Activated CD8-positive, alpha-beta T cell treated with anti-CD3 and anti-CD28 coated beads for 36 hours (primary cell): ENCODE results near the gene TRIM69. TPM values are rescaled to one million over a fixed set of nuclear protein-coding genes. Genes with fewer than 3 reads are reported as not detected.
"Not testable (repeated sequence)": the region's sequence is repeated elsewhere in the genome, so short reads cannot be mapped to it uniquely, and the experiment has no call there.

Experiments
- ATAC-seq: fragments of 200-7000 bp; cut with Tn5 transposase; one replicate; pipeline ENCODE4 v1.10.0; 2021; ENCODE audit warnings: mild to moderate bottlenecking, moderate library complexity
- CTCF ChIA-PET: fragments of 350-600 bp; sonication (Branson Sonifier 250); formaldehyde crosslinking; loops from one replicate; lab custom pipeline; 2021; ENCODE audit warnings: antibody characterized with exemption; lab: Charles Lee
- POLR2A ChIA-PET: fragments of 350-600 bp; sonication (Branson Sonifier 250); formaldehyde crosslinking; loops from one replicate; lab custom pipeline; 2021; ENCODE audit warnings: antibody characterized with exemption; lab: Charles Lee
- DNase-seq: peaks from one replicate; pipeline ENCODE4 v3.0.0-alpha.2; 2020
- H3K27ac Mint-ChIP-seq: one replicate; pipeline ENCODE4 v1.8.0; 2021; ENCODE audit warnings: mild to moderate bottlenecking, mixed read lengths
- H3K27me3 Mint-ChIP-seq: one replicate; pipeline ENCODE4 v1.8.0; 2021; ENCODE audit warnings: mixed read lengths
- H3K36me3 Mint-ChIP-seq: one replicate; pipeline ENCODE4 v1.8.0; 2021; ENCODE audit warnings: low read depth, mixed read lengths
- H3K4me1 Mint-ChIP-seq: one replicate; pipeline ENCODE4 v1.8.0; 2021; ENCODE audit warnings: low read depth, mixed read lengths
- H3K4me3 Mint-ChIP-seq: one replicate; pipeline ENCODE4 v1.8.0; 2021; ENCODE audit warnings: mild to moderate bottlenecking, moderate library complexity, mixed read lengths
- H3K9me3 Mint-ChIP-seq: one replicate; pipeline ENCODE4 v1.8.0; 2021; ENCODE audit warnings: mixed read lengths
- intact Hi-C: fragments of 100-400 bp; cut with micrococcal nuclease; formaldehyde crosslinking; loops from one replicate; pipeline ENCODE4 v1.10.0; 2022
- total RNA-seq, 2 experiments: library from RNA; stranded (reverse); gene quantifications; one replicate each; pipeline ENCODE4 v1.2.3, GENCODE V29; 2021
- TF ChIP-seq, protein P1 (sequence below): fragments of 200-600 bp; IDR thresholded peaks from one replicate; pipeline ENCODE4 v1.8.0; 2022; ENCODE audit warnings: antibody characterized with exemption, mild to moderate bottlenecking

The TRIM69 gene, protein sequence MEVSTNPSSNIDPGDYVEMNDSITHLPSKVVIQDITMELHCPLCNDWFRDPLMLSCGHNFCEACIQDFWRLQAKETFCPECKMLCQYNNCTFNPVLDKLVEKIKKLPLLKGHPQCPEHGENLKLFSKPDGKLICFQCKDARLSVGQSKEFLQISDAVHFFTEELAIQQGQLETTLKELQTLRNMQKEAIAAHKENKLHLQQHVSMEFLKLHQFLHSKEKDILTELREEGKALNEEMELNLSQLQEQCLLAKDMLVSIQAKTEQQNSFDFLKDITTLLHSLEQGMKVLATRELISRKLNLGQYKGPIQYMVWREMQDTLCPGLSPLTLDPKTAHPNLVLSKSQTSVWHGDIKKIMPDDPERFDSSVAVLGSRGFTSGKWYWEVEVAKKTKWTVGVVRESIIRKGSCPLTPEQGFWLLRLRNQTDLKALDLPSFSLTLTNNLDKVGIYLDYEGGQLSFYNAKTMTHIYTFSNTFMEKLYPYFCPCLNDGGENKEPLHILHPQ
- total RNA-seq, result 10 to 100 TPM; 59.8 to 63.5 TPM

DNA sequence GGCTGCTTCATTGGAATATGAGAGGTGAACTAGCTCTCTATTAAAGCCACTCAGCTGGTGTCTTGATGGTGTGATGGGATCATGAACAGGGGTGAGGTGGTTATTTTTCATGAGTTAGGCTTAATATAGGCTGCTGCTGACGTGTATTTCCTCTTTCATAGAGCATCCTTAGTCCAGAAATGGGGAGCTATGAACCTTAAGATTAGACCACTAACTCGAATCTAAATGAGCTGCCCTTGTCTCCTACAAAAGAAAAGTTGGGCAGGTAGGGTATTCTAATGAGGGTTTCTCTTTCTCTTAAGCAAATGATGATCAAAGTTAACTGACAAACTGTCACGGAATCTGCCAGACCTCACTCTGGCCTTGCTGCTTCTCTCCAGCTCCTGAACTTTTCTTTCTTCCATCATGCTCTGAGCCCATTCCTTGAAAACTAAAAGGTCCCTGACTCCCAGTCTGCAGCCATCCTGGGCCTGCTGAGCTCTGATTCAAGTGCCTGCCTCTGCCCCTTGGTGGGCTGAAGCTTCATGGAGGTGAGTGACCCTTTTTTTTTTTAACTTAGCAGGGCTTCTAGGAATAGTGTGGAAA lies at the start of gene TRIM69:
Gene TRIM69 (plus strand): TSS at position 348 of the 585 bp plus-strand sequence. CDS start 177 bp downstream, at position 525.
- peak within 1 kb of the TSS; percentile 100 for H3K27ac Mint-ChIP-seq
- TF ChIP-seq, protein P1, sequence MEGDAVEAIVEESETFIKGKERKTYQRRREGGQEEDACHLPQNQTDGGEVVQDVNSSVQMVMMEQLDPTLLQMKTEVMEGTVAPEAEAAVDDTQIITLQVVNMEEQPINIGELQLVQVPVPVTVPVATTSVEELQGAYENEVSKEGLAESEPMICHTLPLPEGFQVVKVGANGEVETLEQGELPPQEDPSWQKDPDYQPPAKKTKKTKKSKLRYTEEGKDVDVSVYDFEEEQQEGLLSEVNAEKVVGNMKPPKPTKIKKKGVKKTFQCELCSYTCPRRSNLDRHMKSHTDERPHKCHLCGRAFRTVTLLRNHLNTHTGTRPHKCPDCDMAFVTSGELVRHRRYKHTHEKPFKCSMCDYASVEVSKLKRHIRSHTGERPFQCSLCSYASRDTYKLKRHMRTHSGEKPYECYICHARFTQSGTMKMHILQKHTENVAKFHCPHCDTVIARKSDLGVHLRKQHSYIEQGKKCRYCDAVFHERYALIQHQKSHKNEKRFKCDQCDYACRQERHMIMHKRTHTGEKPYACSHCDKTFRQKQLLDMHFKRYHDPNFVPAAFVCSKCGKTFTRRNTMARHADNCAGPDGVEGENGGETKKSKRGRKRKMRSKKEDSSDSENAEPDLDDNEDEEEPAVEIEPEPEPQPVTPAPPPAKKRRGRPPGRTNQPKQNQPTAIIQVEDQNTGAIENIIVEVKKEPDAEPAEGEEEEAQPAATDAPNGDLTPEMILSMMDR, result no peak
- DNase-seq, result no peak
- no peaks in the 10 kb centered on the region for H3K27me3 Mint-ChIP-seq
- ChIA-PET CTCF (interaction anchor here (0.7 to 16.4 kb wide), 19 partner anchors 8 to 191 kb away, joined by 3 to 333 read pairs (median 7); partner anchors contain the start of genes B2M, PATL2 and SPG11), POLR2A (interaction anchor here (0.8 to 37.9 kb wide), 5 partner anchors 9 to 139 kb away, joined by 3 to 1862 read pairs (median 4); partner anchors contain the start of genes B2M, PATL2 and SPG11)
- H3K4me1 Mint-ChIP-seq, result peaks cover 67% of the 10 kb centered on the region
- peaks cover 32% of the 10 kb centered on the region for H3K36me3 Mint-ChIP-seq
- no peaks in the 10 kb centered on the region for H3K9me3 Mint-ChIP-seq
- H3K4me3 Mint-ChIP-seq, result peak within 1 kb of the TSS; percentile 80
- ATAC-seq, result peak; percentile 35
- intact Hi-C loops, result loop anchor here (5.0 kb wide), 2 partner anchors 144 to 159 kb away; no protein-coding TSS in a partner anchor

DNA sequence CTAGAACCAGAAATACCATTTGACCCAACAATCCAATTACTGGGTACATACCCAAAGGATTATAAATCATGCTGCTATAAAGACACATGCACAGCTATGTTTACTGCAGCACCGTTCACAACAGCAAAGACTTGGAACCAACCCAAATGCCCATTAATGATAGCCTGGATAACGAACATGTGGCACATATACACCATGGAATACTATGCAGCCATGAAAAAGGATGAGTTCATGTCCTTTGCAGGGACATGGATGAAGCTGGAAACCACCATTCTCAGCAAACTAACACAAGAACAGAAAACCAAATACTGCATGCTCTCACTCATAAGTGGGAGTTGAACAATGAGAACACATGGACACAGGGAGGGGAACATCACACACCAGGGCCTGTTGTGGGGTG lies 47.0 kb upstream of the TRIM69 start:
- peaks cover 44% of the 10 kb centered on the region for H3K4me1 Mint-ChIP-seq
- DNase-seq, intact Hi-C loops, H3K27me3 Mint-ChIP-seq, H3K4me3 Mint-ChIP-seq, ATAC-seq: not testable (repeated sequence)
- peaks cover 27% of the 10 kb centered on the region for H3K9me3 Mint-ChIP-seq
- POLR2A ChIA-PET, result interaction anchor here (1.1 to 39.8 kb wide), 3 partner anchors 11 to 32 kb away, joined by 4 to 1862 read pairs (median 8); partner anchors contain the start of genes B2M, PATL2, SPG11 and TRIM69
- peak overlapping the region; percentile 27 for H3K27ac Mint-ChIP-seq
- H3K36me3 Mint-ChIP-seq, result peaks cover 20% of the 10 kb centered on the region
- CTCF ChIA-PET, result interaction anchor here (0.8 kb wide), 1 partner anchor 22 kb away, joined by 3 read pairs; the partner anchor contains the start of genes B2M and PATL2

DNA sequence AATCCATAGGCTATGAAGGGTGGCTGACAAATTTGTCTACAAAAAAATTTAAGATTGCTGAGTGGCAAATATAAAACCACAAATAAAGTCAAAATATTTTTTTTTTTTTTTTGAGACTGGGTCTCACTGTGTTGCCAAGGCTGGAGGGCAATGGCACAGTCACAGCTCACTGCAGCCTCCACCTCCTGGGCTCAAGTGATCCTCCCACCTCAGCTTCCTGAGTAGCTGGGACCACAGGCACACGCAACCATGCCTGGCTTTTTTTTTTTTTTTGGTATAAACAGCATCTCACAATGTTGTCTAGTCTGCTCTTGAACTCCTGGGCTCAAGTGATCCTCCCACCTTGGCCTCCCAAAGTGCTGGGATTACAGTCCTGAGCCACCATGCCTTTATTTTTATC lies 46.1 kb upstream of the TRIM69 start:
- peak; percentile 67 for ATAC-seq
- intact Hi-C loops, H3K27ac Mint-ChIP-seq, H3K4me3 Mint-ChIP-seq, H3K27me3 Mint-ChIP-seq: not testable (repeated sequence)
- peaks cover 17% of the 10 kb centered on the region for H3K36me3 Mint-ChIP-seq
- H3K4me1 Mint-ChIP-seq, result peaks cover 44% of the 10 kb centered on the region
- CTCF ChIA-PET, result interaction anchor here (1.8 kb wide), 1 partner anchor 27 kb away, joined by 9 read pairs; the partner anchor contains the start of gene SPG11
- peak; percentile 50 for DNase-seq
- POLR2A ChIA-PET, result interaction anchor here (1.4 to 39.8 kb wide), 2 partner anchors 27 to 31 kb away, joined by 6 to 1862 read pairs; partner anchors contain the start of genes B2M, PATL2, SPG11 and TRIM69
- peaks cover 21% of the 10 kb centered on the region for H3K9me3 Mint-ChIP-seq

DNA sequence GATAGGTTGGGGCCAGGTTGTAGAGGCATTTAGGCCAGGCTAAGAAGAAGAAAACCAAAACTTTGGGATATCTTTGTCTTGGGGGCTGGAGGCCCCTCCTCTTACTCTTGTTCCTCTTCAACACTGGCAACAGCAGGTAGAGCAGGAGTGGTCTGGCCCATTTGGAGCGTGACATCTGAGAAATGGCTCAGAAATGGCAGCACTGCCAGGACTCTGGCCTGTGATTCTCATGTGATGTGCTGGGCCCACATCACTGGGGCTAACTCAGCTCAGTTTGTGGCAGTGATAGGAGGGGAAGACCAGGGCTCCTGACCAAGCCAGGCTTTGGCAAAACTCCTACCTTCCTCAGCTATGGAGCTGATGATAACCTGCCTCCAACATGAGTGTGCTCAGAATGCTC lies 43.7 kb upstream of the TRIM69 start:
- Mint-ChIP-seq H3K4me1 (peaks cover 32% of the 10 kb centered on the region), H3K4me3 (no peak overlapping the region), H3K36me3 (peaks cover 14% of the 10 kb centered on the region), H3K27ac (no peak overlapping the region), H3K27me3 (no peaks in the 10 kb centered on the region), H3K9me3 (peaks cover 13% of the 10 kb centered on the region)
- TF ChIP-seq, protein P1, result no peak
- DNase-seq (no peak), ATAC-seq (no peak)
- ChIA-PET POLR2A (interaction anchor here (0.6 to 39.8 kb wide), 8 partner anchors 9 to 32 kb away, joined by 3 to 1862 read pairs (median 4); partner anchors contain the start of genes B2M, PATL2, SPG11 and TRIM69), CTCF (interaction anchor here (1.0 to 1.5 kb wide), 3 partner anchors 11 to 25 kb away, joined by 3 to 7 read pairs (median 5); no protein-coding TSS in a partner anchor)
- intact Hi-C loops, result no loop called here

DNA sequence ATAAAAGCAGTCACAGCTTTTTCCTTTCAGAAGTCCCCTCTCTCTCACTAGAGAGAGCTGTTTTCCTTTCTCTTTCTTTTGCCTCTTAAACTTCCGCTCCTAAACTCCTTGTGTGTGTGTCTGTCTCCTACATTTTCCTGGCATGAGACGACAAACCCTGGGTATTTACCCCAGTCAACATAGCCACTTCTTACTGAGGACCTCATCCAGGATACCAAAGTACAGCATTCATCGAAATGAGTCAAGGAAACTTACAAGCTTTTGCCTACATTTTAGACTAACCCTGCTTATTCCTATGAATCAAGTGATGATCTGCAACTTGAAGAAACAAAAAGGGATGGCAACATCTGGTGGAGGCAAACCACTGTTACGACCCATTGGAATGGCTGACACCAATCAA lies 41.9 kb upstream of the TRIM69 start:
- TF ChIP-seq, protein P1, result no peak
- ChIA-PET POLR2A (interaction anchor here (1.1 to 5.8 kb wide), 2 partner anchors 17 to 35 kb away, joined by 3 to 45 read pairs; partner anchors contain the start of genes B2M and PATL2), CTCF (no interaction called here)
- H3K9me3 Mint-ChIP-seq, result peaks cover 6% of the 10 kb centered on the region
- ATAC-seq (no peak), DNase-seq (no peak)
- H3K27me3 Mint-ChIP-seq, result no peaks in the 10 kb centered on the region
- H3K4me1 Mint-ChIP-seq, result peaks cover 23% of the 10 kb centered on the region
- H3K4me3 Mint-ChIP-seq, result no peak overlapping the region
- H3K27ac Mint-ChIP-seq, result no peak overlapping the region
- peaks cover 1% of the 10 kb centered on the region for H3K36me3 Mint-ChIP-seq
- intact Hi-C loops, result no loop called here
